Stomach (tissue), 19 donors: ENCODE measurements around the gene SOX10. TPM values are rescaled to one million over a fixed set of nuclear protein-coding genes. Genes with fewer than 3 reads are reported as not detected.
A peak's percentile ranks its signal among the peaks of the same experiment; 100 is the strongest.

ENCODE experiments used
- DNase-seq, 2 donors: peaks; one replicate each; pipeline versions ENCODE4 v3.0.0 to v3.0.0-alpha.2; 2013 to 2019
- H3K27ac ChIP-seq, 5 donors: fragments of 200-600 bp in 4 of 5; sonication (generic) in 4 of 5; one replicate each; pipeline ENCODE4 v1.5.1; 2013 to 2019; ENCODE audit warnings: mild to moderate bottlenecking in 1 of 5, moderate library complexity in 1 of 5
- H3K27me3 ChIP-seq, 3 donors: fragments of 200-600 bp; sonication (generic); one replicate each; pipeline ENCODE4 v1.5.1; 2017 to 2019; ENCODE audit warnings: mixed run types in 1 of 3
- H3K36me3 ChIP-seq, 4 donors: fragments of 200-600 bp; sonication (generic); 1 replicate in 3 of 4; 2 replicates in 1 of 4; pipeline ENCODE4 v1.5.1; 2016 to 2019
- H3K4me1 ChIP-seq, 4 donors: fragments of 200-600 bp; sonication (generic); one replicate each; pipeline ENCODE4 v1.5.1; 2016 to 2019
- H3K4me3 ChIP-seq, 4 donors: fragments of 200-600 bp; sonication (generic) in 3 of 4; one replicate each; pipeline ENCODE4 v1.5.1; 2016 to 2019; ENCODE audit warnings: mild to moderate bottlenecking in 1 of 4
- H3K9me3 ChIP-seq, 4 donors: fragments of 200-600 bp; sonication (generic); one replicate each; pipeline ENCODE4 v1.5.1; 2016 to 2019
- CTCF ChIP-seq, 7 experiments: fragments of 450-650 bp in 4 of 7; fragments of 200-600 bp in 3 of 7; sonication (generic) in 3 of 7; IDR thresholded peaks; one replicate each; pipeline ENCODE4 v1.5.1; 2016 to 2019; ENCODE audit warnings: antibody characterized with exemption in 7 of 7, control low read depth in 2 of 7, mild to moderate bottlenecking in 1 of 7
- EP300 ChIP-seq: sonication (generic); formaldehyde crosslinking; IDR thresholded peaks from one replicate; pipeline ENCODE4 v1.6.1; 2017; ENCODE audit warnings: antibody characterized with exemption
- POLR2A ChIP-seq, 4 donors: fragments of 450-650 bp; IDR thresholded peaks; one replicate each; pipeline ENCODE4 v1.6.1; 2016; ENCODE audit warnings: antibody characterized with exemption in 4 of 4, control low read depth in 2 of 4, mild to moderate bottlenecking in 1 of 4, moderate library complexity in 1 of 4
- POLR2AphosphoS5 ChIP-seq, 3 donors: sonication (generic); formaldehyde crosslinking; IDR thresholded peaks; one replicate each; pipeline ENCODE4 v1.6.1; 2016; ENCODE audit warnings: antibody characterized with exemption in 3 of 3
- WGBS, 5 donors: extraction: QIAGEN DNeasy Blood & Tissue Kit in 3 of 5; methylation state at CpG; one replicate each; pipeline versions ENCODE4 v1.1.5 to v1.1.7; 2013 to 2018; 5-methylcytosine and 5-hydroxymethylcytosine counted together
- intact Hi-C: fragments of 100-400 bp; cut with DNase I; formaldehyde crosslinking; loops from one replicate; pipeline ENCODE4 v1.15.1; 2023; ENCODE audit warnings: low total_unique reads
- long read RNA-seq, 10 donors: transcript quantifications; one replicate each; lab custom pipeline, GENCODE V29; 2026
- polyA plus RNA-seq, 3 donors: library from polyadenylated mRNA; stranded (reverse); fragments of 200-250 nt; gene quantifications; one replicate each; pipeline ENCODE4 v1.2.3, GENCODE V29; 2013
- total RNA-seq, 5 donors: library from RNA; depleted of rRNA; stranded (reverse); fragments of >200 nt; gene quantifications; one replicate each; pipeline versions ENCODE4 v1.1.0 to v1.2.3, GENCODE V29; 2014 to 2016
- donor health status: healthy with polysubstance abuse.
- donor health status: Bipolar disorder and iron deficiency.
- donor health status: healthy.

Gene SOX10
- total RNA-seq (1 to 10 TPM in 3 of 5 donors, not detected in 2; 2.9 to 4.9 (median 4.4) TPM), polyA plus RNA-seq (1 to 10 TPM; 1.7 to 3.2 (median 2.6) TPM)
- long read RNA-seq, donor 1, partial matches to known transcripts = 0 of 2 reads
- long read RNA-seq, donor 1, other reads (novel, unspliced or antisense) = 0 of 2 reads
- long read RNA-seq, donor 2, partial matches to known transcripts = 0 of 4 reads
- long read RNA-seq, donor 2, other reads (novel, unspliced or antisense) = 0 of 4 reads
- long read RNA-seq, donor 3, partial matches to known transcripts = 0 of 4 reads
- long read RNA-seq, donor 3, other reads (novel, unspliced or antisense) = 0 of 4 reads
- long read RNA-seq, donor 4 = 0 reads
- long read RNA-seq, donor 5, transcript SOX10-202 (4 exons, 2,879 nt) = major isoform, 6 of 6 reads
- long read RNA-seq, donor 5, partial matches to known transcripts = 0 of 6 reads
- long read RNA-seq, donor 5, other reads (novel, unspliced or antisense) = 0 of 6 reads
- long read RNA-seq, donor 6, transcript SOX10-202 (4 exons, 2,879 nt) = major isoform, 6 of 6 reads
- long read RNA-seq, donor 6, partial matches to known transcripts = 0 of 6 reads
- long read RNA-seq, donor 6, other reads (novel, unspliced or antisense) = 0 of 6 reads
- long read RNA-seq, donor 7, partial matches to known transcripts = 9 of 10 reads
- long read RNA-seq, donor 7, other reads (novel, unspliced or antisense) = 0 of 10 reads
- long read RNA-seq, donor 8, partial matches to known transcripts = 0 of 2 reads
- long read RNA-seq, donor 8, other reads (novel, unspliced or antisense) = 0 of 2 reads
- long read RNA-seq, donor 9 = 0 reads
- long read RNA-seq, donor 10, partial matches to known transcripts = 0 of 1 reads
- long read RNA-seq, donor 10, other reads (novel, unspliced or antisense) = 0 of 1 reads

DNA sequence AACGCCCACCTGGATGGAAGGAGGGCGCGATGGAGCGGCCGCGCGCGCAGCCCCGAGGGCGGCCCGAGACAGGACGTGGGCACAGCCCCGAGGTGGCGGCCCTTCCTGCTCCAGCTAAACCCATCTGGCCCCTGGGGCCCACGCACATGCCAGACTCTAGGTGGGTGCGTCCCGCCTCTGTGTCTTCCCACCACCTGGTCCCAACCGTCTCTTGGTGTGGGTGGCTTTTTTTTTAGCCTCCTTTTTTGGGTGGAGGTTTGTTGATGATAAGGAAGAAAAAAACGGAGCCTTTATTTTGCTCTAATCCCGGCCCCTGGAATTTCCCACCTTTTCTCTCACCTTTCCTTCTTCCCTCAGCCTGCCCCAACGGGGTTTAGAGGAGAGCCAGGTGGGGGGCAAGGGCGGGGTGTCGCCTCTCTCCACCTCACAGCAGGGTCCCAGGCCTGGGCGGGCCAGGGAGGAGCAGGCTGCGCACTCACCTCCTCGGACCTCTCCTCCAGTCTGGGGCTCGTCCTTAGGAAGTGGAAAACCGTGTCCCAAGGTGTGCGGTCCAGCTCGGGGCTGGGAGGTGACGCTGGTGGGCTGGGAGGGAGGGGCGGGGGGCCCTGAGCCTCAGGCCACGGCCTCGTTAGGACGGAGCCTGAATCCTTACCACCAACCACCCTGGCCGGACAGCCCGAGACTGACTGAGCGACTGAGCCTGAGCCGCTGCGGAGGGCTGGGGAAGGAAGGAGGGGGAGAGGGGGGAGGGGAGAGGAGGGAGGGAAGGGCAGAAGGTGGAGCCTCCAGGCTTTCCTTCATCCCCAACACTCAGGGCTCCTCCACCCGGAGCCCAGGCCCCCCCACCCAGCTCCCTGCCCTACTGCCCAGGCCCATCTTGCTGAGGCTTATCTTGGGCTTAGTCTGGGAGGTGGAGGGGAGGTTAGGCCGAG is at the start of gene SOX10:
TSS of gene SOX10 (minus strand) at position 696 of the 932 bp plus-strand sequence. CDS start 771 bp downstream, outside the sequence.
- peaks cover 0 to 39% (median 7%) of the 10 kb centered on the region in 4 donors for H3K36me3 ChIP-seq
- no peaks in the 10 kb centered on the region for H3K27me3 ChIP-seq
- no peaks in the 10 kb centered on the region for H3K4me1 ChIP-seq
- peak within 1 kb of the TSS in 1 of 5 donors; percentile 34 for H3K27ac ChIP-seq
- no peaks in the 10 kb centered on the region for H3K9me3 ChIP-seq
- intact Hi-C loops = no loop called here
- TF ChIP-seq POLR2A (IDR thresholded peaks at IDR 0.05) (no peak), CTCF (IDR thresholded peaks at IDR 0.05) (no peak), POLR2AphosphoS5 (IDR thresholded peaks at IDR 0.05) (no peak), EP300 (no peak)
- DNase-seq = peak in 1 of 2 donors; percentile 49
- WGBS, 5 donors = 73 to 82% (median 77%) methylated on average over 25 to 42 of the region's 42 CpGs
- H3K4me3 ChIP-seq = peak within 1 kb of the TSS in 3 of 4 donors; percentile 8 to 21 (median 12)

DNA sequence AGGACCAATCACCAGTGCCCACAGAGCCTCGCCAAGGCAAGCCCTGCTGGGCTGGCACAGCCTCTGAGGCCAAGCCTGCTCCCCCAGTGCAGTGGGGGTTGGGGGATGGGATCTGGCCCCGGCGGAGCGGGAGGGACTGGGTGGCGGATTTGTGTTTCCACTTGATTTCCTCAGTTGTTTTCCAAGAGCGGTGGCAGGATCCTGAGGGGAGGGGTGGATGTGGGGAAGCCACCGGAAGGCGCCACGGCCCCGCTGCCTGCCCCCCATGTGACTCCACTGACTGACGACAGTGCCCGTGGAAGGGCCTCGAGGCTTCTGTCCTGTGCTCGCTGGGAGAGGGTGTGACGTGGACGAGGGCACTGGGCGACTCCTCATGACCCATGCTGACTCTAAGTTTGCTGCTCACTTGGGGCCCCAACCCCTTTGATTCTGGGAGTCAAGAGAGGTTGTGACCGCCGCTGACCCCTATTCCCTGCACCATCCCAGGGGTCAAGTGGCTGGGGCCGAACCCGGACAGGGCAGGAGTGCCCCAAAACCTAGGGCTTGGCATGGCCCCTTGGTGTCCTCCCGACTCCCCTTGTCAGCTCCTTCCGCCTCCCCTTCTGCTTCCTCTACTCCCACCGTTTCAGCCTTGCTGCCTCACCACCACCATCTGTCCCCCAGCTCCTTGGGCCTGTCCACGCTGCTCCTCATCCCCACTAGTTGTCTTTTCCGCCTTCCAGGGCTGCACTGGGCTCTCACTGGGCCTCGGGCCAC is 49.3 kb upstream of the SOX10 start:
- intact Hi-C loops = no loop called here
- Histone ChIP-seq H3K27ac (peak overlapping the region; percentile 7 to 69 (median 64)), H3K27me3 (no peaks in the 10 kb centered on the region), H3K4me3 (no peak overlapping the region), H3K9me3 (no peaks in the 10 kb centered on the region), H3K4me1 (peaks cover 14 to 26% (median 25%) of the 10 kb centered on the region in 4 donors), H3K36me3 (no peaks in the 10 kb centered on the region)
- 74 to 85% (median 80%) methylated on average over 21 to 27 of the region's 27 CpGs for WGBS, 5 donors
- TF ChIP-seq POLR2AphosphoS5 (IDR thresholded peaks at IDR 0.05) (no peak), POLR2A (IDR thresholded peaks at IDR 0.05) (no peak)
- DNase-seq = peak in 1 of 2 donors; percentile 51

GRCh38 chr22:38032681-38033521 is 48.5 kb upstream of the SOX10 start:
- WGBS, 5 donors = 82 to 94% (median 89%) methylated on average over 18 to 19 of the region's 19 CpGs
- H3K9me3 ChIP-seq = no peaks in the 10 kb centered on the region
- peak in 1 of 2 donors; percentile 51 for DNase-seq
- no peak overlapping the region for H3K4me3 ChIP-seq
- H3K27me3 ChIP-seq = no peaks in the 10 kb centered on the region
- H3K4me1 ChIP-seq = peaks cover 14 to 26% (median 25%) of the 10 kb centered on the region in 4 donors
- peak in 1 of 3 donors; percentile 4 for TF ChIP-seq POLR2AphosphoS5 (IDR thresholded peaks at IDR 0.05)
- TF ChIP-seq EP300 = no peak
- TF ChIP-seq CTCF (IDR thresholded peaks at IDR 0.05) = no peak
- no peak for TF ChIP-seq POLR2A (IDR thresholded peaks at IDR 0.05)
- no peaks in the 10 kb centered on the region for H3K36me3 ChIP-seq
- H3K27ac ChIP-seq = peak overlapping the region in 2 of 5 donors; percentile 59 to 67
- intact Hi-C loops = no loop called here
